SK-MEL-5 (cell line): Measurements from ENCODE around the gene ZNF491. TPM values are rescaled to one million over a fixed set of nuclear protein-coding genes. Genes with fewer than 3 reads are reported as not detected.
A peak's percentile ranks its signal among the peaks of the same experiment; 100 is the strongest.
"Not testable (repeated sequence)": the region's sequence is repeated elsewhere in the genome, so short reads cannot be mapped to it uniquely, and the experiment has no call there.

ENCODE experiments used
- DNase-seq: peaks from one replicate; pipeline ENCODE4 v3.0.0-alpha.2; 2016; ENCODE audit warnings: low read depth, low spot score
- in situ Hi-C: cut with HindIII; loops from 2 replicates; pipeline ENCODE4 v1.10.0; 2016; ENCODE audit warnings: low sequenced_read_pairs, high pct_unique_total_duplicates, low pct_unique_long_range_greater_than_20kb
- total RNA-seq: library from RNA; depleted of rRNA; stranded (reverse); fragments of >200 nt; shearing (Covaris generic); gene quantifications from 2 replicates; pipeline ENCODE4 v1.2.3, GENCODE V29; 2014

The ZNF491 gene
- total RNA-seq, 1 experiment from 2014 or later = 0.42 TPM

DNA sequence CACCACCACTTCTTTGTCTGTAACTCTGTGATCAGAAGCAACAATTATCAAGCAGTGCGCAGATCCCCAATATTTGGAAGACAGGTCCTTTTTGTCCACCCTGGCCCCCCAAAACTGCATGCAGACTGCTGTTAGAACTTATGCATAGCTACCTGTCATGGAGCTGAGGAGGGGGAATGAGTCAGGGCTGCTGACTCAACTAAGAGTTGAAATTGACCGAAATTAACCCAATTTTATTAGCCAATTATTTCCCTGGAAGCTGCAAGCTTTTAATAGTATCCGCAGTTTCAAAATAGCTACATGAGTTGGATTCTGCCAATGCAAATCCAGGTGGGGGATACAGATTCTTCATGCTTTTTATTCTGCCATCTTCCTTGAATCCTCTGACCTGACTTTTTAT is 14.0 kb upstream of the ZNF491 start:
- no peak for DNase-seq
- in situ Hi-C loops = no loop called here

- in situ Hi-C loops = no loop called here
- no peak for DNase-seq
Measured at GRCh38 chr19:11787536-11787935, 10.8 kb upstream of the ZNF491 start.

DNA sequence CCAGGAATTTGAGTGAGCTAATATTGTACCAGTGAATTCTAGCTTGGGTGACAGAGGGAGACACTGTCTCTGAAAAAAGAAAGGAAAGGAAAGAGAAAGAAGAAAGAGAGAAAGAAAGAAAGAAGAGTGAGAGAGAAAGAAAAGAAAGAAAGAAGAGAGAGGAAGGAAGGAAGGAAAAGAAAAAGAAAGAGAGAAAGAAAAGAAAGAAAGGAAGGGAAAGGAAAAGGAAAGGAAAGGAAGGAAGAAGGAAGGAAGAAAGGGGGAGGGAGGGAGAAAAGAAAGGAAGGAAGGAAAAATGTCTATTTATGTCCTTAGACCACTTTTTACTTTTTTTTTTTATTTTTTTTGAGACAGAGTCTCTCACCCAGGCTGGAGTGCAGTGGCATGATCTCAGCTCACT is 5.4 kb upstream of the ZNF491 start:
- DNase-seq = no peak
- in situ Hi-C loops = no loop called here

DNA sequence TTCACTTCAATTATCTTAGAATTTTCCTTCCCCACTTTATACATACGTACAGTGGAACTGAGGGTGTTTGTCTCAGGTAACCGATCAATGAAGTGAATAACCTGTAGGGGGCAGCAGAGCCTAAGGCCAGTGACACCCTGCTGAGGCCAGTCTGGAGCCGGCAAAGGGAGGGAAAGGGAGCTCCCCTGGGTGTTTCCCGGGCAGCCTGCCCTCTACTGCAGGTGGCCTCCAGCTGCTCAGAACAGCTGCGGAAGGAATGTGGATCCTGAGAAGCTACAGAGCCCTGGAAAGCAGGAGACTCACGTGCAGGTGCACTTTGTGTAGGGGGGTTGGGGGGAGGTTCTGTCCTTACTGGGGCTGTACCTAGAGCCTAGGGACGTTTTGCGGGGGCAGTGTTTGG is 832 bp upstream of the ZNF491 start:
- in situ Hi-C loops = no loop called here
- peak; percentile 81 for DNase-seq

- in situ Hi-C loops = no loop called here
- no peak for DNase-seq
Measured at GRCh38 chr19:11806354-11807098, 8.2 kb downstream of the ZNF491 start.

DNA sequence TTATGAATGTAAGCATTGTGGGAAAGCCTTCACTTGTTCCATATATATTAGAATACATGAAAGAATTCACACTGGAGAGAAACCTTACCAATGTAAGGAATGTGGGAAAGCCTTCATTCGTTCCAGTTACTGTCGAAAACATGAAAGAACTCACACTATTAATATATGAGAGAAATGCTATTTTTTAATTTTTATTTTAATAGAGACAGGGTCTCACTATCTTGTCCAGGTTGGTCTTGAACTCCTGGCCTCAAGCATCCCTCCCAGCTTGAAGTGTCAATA is 8.7 kb downstream of the ZNF491 start:
- in situ Hi-C loops = no loop called here
- no peak for DNase-seq

- DNase-seq = no peak
- in situ Hi-C loops = no loop called here
Measured at GRCh38 chr19:11813703-11814028, 15.3 kb downstream of the ZNF491 start.

- in situ Hi-C loops = no loop called here
- peak; percentile 91 for DNase-seq
Measured at GRCh38 chr19:11814029-11814699, 15.8 kb downstream of the ZNF491 start, which contains the start of gene ZNF440. ZNF440 (plus strand) TSS chr19:11814273; CDS start chr19:11814448, 175 bp downstream.

DNA sequence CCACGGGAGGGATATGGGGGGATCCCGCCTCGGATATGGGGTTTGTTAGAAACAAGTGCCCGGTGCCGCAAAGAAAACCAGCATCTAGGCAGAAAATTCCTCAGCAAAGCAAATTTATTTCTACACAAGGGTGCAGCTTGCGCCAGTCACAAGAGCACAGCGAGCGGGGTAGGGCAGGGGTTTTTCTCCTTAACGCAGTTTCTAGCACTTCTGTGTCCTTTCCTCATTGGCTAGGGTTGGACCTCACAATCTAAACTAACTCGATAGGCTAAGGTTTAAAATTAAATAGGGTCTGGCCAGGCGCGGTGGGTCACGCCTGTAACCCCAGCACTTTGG is 16.3 kb downstream of the ZNF491 start:
- no peak for DNase-seq
- in situ Hi-C loops = no loop called here

DNA sequence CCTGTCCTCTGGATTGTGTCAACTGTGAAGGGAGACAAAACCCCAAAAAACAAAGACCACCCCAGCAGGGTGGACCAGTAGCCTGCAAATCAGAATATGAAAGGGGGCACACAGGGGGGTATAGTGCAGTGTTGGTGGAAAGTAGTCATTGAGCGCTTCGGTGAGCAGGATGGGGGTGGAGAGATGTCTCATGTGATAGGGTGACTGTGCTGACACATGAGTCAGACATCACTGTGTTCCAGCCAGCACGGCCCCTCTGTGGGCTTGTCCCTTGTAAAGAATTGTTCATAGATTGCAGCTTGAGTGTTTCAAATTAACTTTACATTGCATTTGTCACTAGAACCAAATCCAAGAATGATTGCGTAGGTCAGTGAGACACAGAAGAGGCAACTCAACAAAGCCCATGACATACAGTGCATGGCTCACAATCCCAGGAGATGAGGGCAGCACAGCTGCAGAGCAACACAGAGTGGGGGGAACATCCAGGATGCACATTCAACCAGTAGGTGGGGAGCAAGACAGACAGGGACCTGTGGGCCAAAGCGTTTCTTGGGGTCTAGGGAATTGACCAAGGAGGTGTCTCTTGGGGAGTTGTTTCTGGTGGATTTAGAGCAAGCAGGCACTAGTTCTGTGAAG is 23.3 kb downstream of the ZNF491 start:
- no peak for DNase-seq
- in situ Hi-C loops = no loop called here

- DNase-seq, in situ Hi-C loops: not testable (repeated sequence)
Measured at GRCh38 chr19:11828957-11829876, 30.9 kb downstream of the ZNF491 start.

- in situ Hi-C loops = no loop called here
- no peak for DNase-seq
Measured at GRCh38 chr19:11832253-11832912, 34.1 kb downstream of the ZNF491 start.

DNA sequence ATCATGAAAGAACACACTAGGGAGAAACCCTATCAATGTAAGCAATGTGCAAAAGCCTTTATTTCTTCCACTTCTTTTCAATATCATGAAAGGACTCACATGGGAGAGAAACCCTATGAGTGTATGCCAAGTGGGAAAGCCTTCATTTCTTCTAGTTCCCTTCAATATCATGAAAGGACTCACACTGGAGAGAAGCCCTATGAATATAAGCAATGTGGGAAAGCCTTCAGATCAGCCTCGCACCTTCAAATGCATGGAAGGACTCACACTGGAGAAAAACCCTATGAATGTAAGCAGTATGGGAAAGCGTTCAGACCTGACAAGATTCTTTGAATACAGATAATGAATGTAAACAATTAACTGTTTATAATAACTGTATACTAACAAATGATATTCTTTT is 35.2 kb downstream of the ZNF491 start:
- DNase-seq = no peak
- in situ Hi-C loops = no loop called here

GRCh38 chr19:11835626-11836066 is 37.3 kb downstream of the ZNF491 start:
- in situ Hi-C loops, DNase-seq: not testable (repeated sequence)

- peak; percentile 95 for DNase-seq
- in situ Hi-C loops = no loop called here
Measured at GRCh38 chr19:11843722-11844121, 45.4 kb downstream of the ZNF491 start.

GRCh38 chr19:11847615-11848014 is 49.3 kb downstream of the ZNF491 start:
- in situ Hi-C loops, DNase-seq: not testable (repeated sequence)

DNA sequence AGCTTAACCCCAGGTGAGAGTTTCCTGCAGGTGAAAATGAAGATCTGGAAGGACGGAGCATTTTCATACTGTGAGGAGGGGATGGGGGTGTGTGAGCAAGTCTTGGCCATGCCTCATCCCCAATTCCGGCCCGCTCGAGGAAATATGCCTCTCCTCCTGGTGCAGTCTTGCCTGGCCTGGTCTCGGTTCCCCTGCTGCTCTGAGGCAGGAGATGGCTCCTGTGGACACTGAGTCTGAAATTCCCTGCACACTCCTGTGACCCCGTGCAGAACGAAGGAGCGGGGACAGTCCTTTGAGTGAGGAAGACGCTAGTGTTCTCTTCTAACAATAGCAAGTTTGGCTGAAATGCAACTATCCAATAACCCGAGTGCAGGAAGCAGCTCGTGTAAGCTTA is 49.9 kb downstream of the ZNF491 start:
- in situ Hi-C loops = no loop called here
- DNase-seq = no peak
